Measurements from ENCODE around the gene SPTBN4. TPM values are rescaled to one million over a fixed set of nuclear protein-coding genes. Genes with fewer than 3 reads are reported as not detected.

SPTBN4 gene
- total RNA-seq, 1 experiment from 2014 or later = 1.9 TPM

GRCh38 chr19:40510526-40511115 is 43.8 kb downstream of the SPTBN4 start:
- no peak for ATAC-seq
- no peaks in the 10 kb centered on the region for H3K9me2 ChIP-seq (replicated peaks; ENCODE audit: low read length)
- H3K27me3 ChIP-seq (ENCODE audit: low read length) = no peaks in the 10 kb centered on the region
- H3K9me3 ChIP-seq (ENCODE audit: low read length) = no peaks in the 10 kb centered on the region
- H2AFZ ChIP-seq (ENCODE audit: low read length) = no peak overlapping the region
- H3K36me3 ChIP-seq (ENCODE audit: low read depth, low read length) = no peaks in the 10 kb centered on the region
- no peaks in the 10 kb centered on the region for H3K4me1 ChIP-seq (ENCODE audit: insufficient read depth, low read length)
- no peaks in the 10 kb centered on the region for H3F3A ChIP-seq (ENCODE audit: low read length, unreplicated experiment)
- H3K9ac ChIP-seq (ENCODE audit: low read length) = no peak overlapping the region
- H4K20me1 ChIP-seq (ENCODE audit: low read length) = no peaks in the 10 kb centered on the region
- no peak overlapping the region for H3K27ac ChIP-seq (ENCODE audit: low read length)
- TF ChIP-seq CTCF (conservative IDR thresholded peaks at IDR 0.05; ENCODE audit: low read depth, low read length) (no peak), EZH2 (IDR thresholded peaks at IDR 0.05; ENCODE audit: low read length, unreplicated experiment) (no peak), EZH2phosphoT487 (IDR thresholded peaks at IDR 0.05; ENCODE audit: borderline replicate concordance, low read length) (no peak)
- H3K4me2 ChIP-seq (ENCODE audit: low read length) = no peak overlapping the region
- DNase-seq = no peak
- no TSS peak for BruUV-seq (replicated peaks)
- no peak overlapping the region for H3K4me3 ChIP-seq (ENCODE audit: low read length)
- ChIA-PET POLR2A (ENCODE audit: unreplicated experiment) (interaction anchor here (0.8 kb wide), 1 partner anchor 66 kb away, joined by 3 read pairs; no protein-coding TSS in a partner anchor), CTCF (no interaction called here)
- intact Hi-C loops (cut with micrococcal nuclease) = no loop called here
- H3K79me2 ChIP-seq (ENCODE audit: low read length) = no peaks in the 10 kb centered on the region

DNA sequence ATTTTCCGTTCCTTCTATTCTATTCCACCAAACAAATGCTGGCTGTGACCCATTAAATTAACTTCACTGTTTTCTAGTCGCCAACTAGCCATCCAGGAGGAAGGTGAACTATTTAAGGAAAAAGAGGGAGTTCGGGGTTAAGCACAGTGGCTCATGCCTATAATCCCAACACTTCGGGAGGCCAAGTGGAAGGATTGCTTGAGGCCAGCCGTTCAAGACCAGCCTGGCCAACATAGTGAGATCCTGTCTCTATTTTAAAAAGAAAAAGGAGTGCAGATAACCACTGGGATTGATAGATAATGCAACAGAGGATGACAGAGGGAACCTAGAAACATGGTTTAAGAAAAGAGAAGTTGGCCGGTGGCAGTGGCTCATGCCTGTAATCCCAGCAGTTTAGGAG is 44.7 kb downstream of the SPTBN4 start:
- no peaks in the 10 kb centered on the region for H3K9me2 ChIP-seq (replicated peaks; ENCODE audit: low read length)
- intact Hi-C loops (cut with micrococcal nuclease) = no loop called here

More for the DNA sequence above, 44.7 kb downstream of the SPTBN4 start:
- H3K36me3 ChIP-seq (ENCODE audit: low read depth, low read length) = no peaks in the 10 kb centered on the region
- H3K27me3 ChIP-seq (ENCODE audit: low read length) = no peaks in the 10 kb centered on the region
- ChIA-PET POLR2A (ENCODE audit: unreplicated experiment) (no interaction called here), CTCF (no interaction called here)
- no peaks in the 10 kb centered on the region for H3K4me1 ChIP-seq (ENCODE audit: insufficient read depth, low read length)
- no peaks in the 10 kb centered on the region for H4K20me1 ChIP-seq (ENCODE audit: low read length)
- no TSS peak for BruUV-seq (replicated peaks)
- ATAC-seq = no peak
- no peaks in the 10 kb centered on the region for H3F3A ChIP-seq (ENCODE audit: low read length, unreplicated experiment)
- no peaks in the 10 kb centered on the region for H3K9me3 ChIP-seq (ENCODE audit: low read length)
- no peak overlapping the region for H3K4me2 ChIP-seq (ENCODE audit: low read length)
- H2AFZ ChIP-seq (ENCODE audit: low read length) = no peak overlapping the region
- H3K9ac ChIP-seq (ENCODE audit: low read length) = no peak overlapping the region
- no peak for DNase-seq
- no peak overlapping the region for H3K27ac ChIP-seq (ENCODE audit: low read length)
- no peak overlapping the region for H3K4me3 ChIP-seq (ENCODE audit: low read length)
- no peaks in the 10 kb centered on the region for H3K79me2 ChIP-seq (ENCODE audit: low read length)
- TF ChIP-seq EZH2 (IDR thresholded peaks at IDR 0.05; ENCODE audit: low read length, unreplicated experiment) (no peak), EZH2phosphoT487 (IDR thresholded peaks at IDR 0.05; ENCODE audit: borderline replicate concordance, low read length) (no peak), CTCF (conservative IDR thresholded peaks at IDR 0.05; ENCODE audit: low read depth, low read length) (no peak)
